Measurements from ENCODE around the gene VDAC1.

DNA sequence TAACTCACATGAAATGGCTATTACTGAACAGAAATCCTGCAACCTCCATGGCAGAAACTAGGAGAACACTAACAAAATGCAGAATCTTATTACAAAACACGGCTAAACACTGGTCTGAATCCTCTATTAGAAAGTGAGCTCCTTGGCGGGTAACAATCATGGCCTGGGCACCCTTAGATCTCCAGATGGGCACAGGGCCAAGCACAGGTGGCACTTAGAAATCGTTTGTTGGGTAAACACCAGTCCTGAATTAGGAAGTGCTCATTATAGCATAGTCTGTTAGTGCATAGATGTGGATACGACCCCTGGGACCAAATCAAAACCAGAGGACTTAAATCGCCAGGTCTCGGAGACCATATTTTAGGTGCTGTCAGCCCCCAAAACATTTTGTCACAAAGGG lies 14.4 kb downstream of the VDAC1 start:
- no peak for TF ChIP-seq EZH2 (IDR thresholded peaks at IDR 0.05)
- TF ChIP-seq, protein P1, sequence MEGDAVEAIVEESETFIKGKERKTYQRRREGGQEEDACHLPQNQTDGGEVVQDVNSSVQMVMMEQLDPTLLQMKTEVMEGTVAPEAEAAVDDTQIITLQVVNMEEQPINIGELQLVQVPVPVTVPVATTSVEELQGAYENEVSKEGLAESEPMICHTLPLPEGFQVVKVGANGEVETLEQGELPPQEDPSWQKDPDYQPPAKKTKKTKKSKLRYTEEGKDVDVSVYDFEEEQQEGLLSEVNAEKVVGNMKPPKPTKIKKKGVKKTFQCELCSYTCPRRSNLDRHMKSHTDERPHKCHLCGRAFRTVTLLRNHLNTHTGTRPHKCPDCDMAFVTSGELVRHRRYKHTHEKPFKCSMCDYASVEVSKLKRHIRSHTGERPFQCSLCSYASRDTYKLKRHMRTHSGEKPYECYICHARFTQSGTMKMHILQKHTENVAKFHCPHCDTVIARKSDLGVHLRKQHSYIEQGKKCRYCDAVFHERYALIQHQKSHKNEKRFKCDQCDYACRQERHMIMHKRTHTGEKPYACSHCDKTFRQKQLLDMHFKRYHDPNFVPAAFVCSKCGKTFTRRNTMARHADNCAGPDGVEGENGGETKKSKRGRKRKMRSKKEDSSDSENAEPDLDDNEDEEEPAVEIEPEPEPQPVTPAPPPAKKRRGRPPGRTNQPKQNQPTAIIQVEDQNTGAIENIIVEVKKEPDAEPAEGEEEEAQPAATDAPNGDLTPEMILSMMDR (IDR thresholded peaks at IDR 0.05) = no peak
